ENCODE measurements around the gene FRAT1.

FRAT1 gene

GRCh38 chr10:97307866-97308780 is 10.9 kb upstream of the FRAT1 start:
- no peak for DNase-seq

DNA sequence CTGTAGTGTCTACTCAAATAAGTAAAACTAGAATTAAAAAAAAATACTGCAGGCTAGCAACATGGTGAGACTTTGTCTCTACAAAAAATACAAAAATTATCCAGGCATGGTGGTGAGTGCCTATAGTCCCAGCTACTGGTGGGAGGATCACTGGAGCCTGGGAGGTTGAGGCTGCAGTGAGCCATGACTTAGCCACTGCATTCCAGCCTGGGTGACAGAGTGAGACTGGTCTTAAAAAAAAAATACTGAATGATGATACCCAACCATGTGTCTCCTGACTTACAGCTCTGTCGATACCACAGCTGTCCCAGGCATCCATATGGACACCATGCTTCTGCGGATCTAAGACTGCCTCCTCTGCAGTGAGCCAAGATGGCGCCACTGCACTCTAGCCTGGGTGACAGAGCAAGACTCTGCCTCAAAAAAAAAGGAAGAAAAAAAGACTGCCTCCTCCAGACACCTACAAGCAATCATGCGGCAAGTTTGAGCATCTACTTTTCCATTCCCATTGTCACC is 7.9 kb upstream of the FRAT1 start:
- DNase-seq = no peak

GRCh38 chr10:97312897-97313296 is 6.2 kb upstream of the FRAT1 start:
- DNase-seq = no peak

DNA sequence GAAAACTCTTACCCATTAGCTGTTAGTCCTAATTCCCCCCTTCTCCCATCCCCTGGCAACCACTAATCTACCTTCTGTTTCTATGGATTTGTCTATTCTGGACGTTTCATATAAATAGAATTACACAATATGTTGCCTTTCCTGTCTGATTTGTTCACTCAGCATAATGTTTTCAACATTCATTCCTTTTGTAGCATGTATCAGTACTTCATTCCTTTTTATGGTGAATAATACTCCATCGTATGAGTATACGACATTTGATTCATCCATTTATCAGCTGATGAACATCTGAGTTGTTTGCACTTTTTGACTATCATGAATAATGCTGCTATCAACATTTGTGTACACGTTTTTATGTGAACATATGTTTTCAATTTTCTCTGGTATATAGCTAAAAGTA is 4.4 kb upstream of the FRAT1 start:
- DNase-seq = no peak

DNA sequence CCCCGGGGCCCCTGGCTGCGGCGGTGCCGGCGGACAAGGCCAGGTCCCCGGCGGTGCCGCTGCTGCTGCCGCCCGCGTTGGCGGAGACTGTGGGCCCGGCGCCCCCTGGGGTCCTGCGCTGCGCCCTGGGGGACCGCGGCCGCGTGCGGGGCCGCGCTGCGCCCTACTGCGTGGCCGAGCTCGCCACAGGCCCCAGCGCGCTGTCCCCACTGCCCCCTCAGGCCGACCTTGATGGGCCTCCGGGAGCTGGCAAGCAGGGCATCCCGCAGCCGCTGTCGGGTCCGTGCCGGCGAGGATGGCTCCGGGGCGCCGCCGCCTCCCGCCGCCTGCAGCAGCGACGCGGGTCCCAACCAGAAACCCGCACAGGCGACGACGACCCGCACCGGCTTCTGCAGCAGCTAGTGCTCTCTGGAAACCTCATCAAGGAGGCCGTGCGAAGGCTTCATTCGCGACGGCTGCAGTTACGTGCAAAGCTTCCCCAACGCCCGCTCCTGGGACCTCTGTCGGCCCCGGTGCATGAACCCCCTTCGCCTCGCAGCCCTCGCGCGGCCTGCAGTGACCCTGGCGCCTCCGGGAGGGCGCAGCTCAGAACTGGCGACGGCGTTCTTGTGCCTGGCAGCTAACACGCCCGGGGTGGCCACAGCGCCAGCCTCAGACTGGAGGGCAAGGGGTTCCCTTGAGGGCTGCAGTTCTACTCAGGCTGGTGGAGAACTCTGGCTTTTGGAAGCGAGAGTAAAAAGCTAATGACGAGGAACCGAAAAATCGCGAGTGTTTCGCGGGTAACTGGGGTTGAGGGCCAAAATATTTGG is 804 bp downstream of the FRAT1 start:
- peak in 4 of 5 experiments; percentile 42 to 80 (median 54) for DNase-seq

DNA sequence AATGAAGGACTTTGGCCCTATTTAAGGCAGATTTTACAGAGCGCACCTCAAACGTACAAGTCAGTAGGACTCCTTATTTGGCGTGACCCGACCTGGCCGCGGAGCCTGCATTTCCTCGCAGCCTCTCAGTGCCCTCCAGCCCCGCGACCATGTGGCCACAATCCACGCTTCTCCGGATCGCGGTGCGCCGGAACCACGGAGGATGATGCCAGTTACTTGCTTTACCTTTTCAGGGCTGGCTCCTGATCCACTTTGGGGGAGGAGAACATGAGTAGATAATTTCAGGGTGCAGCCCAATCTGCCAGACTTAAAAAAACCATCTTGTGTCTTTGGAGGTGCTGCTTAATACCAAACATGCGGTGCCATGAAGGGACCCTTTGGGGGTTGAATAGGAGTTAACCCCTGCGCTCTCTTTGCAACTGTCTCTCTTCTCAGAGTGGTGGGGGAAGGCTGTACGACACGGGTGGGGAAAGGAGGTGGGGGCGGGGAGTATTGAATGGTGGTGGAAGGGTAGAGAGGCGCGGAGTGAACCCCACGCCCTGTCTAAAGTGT is 1.5 kb downstream of the FRAT1 start:
- peak in 1 of 5 experiments; percentile 16 for DNase-seq

DNA sequence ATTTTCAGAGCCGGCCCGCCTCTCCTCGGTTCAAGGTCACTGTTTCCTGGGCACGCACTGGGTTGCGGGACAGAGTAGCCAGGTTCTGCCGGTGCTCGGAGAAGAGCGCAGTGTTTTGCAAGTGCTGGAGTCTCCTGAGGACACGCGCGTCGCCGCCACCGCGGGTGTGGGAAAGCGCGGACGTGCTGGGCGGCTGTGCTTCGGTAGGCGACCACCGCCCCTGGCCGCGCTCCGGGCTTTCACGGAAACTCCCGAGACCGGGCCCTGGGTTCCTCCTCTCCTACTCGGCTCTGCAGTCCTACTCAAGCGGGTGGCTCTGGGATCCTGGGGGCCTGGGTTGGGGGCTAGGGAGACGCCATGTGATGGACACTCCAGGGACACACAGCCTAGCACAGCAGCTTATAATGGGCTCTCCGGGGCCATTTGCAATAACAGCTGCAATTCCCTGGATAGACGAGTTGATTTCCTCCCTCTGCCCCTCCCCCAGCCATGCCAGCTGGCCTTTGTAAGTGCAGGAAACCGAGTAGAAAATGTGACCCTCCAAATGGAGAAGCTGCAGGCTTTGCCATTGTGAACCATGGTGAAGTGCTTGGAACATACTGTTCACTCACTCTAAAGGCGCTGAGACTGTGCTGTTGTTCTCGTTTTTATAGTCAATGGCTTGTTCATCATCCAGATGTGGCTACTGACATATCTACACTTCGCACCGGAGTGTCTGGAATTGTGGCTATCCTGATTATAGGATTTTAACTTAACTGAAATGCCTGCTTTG is 2.1 kb downstream of the FRAT1 start:
- DNase-seq = no peak

DNA sequence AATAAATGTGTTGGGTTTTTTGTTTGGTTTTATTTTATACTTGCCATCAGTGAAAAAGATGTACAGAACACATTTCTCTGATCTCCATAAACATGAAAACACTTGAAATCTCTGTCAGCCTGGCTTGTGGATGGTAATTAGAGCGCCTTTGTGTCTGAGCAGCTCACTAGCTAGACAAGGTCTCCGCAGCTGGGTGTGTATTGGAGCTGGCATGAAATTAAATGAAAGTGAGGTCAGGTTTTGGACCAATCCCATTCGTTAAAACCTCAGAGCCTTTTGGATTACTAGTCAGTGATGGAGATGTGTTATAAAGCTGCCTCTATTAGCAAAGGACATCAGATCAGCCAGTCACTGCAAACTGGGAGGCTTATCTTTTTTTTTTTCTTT is 2.7 kb downstream of the FRAT1 start:
- no peak for DNase-seq

- DNase-seq = no peak
These were observed 4.4 kb downstream of the FRAT1 start for GRCh38 chr10:97323501-97323900.

DNA sequence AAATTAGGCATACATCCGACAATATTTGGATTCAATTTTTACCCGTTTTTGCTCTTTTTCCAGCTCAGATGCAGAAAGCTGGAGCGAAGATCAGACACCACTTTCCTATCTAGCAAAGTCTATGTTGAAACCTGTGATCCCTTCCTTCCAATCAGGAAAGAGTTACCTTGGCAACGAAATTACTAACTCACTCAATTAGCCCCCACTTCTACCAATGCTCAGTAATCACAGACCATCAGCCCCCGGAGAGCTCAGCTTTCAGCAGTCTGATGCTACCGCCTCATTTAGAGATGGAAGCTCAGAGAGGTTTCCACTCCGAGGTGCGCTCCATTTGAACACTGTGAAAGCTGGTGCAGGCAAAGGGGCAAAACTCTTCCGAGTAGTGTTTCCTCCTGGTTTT is 6.7 kb downstream of the FRAT1 start:
- no peak for DNase-seq

DNA sequence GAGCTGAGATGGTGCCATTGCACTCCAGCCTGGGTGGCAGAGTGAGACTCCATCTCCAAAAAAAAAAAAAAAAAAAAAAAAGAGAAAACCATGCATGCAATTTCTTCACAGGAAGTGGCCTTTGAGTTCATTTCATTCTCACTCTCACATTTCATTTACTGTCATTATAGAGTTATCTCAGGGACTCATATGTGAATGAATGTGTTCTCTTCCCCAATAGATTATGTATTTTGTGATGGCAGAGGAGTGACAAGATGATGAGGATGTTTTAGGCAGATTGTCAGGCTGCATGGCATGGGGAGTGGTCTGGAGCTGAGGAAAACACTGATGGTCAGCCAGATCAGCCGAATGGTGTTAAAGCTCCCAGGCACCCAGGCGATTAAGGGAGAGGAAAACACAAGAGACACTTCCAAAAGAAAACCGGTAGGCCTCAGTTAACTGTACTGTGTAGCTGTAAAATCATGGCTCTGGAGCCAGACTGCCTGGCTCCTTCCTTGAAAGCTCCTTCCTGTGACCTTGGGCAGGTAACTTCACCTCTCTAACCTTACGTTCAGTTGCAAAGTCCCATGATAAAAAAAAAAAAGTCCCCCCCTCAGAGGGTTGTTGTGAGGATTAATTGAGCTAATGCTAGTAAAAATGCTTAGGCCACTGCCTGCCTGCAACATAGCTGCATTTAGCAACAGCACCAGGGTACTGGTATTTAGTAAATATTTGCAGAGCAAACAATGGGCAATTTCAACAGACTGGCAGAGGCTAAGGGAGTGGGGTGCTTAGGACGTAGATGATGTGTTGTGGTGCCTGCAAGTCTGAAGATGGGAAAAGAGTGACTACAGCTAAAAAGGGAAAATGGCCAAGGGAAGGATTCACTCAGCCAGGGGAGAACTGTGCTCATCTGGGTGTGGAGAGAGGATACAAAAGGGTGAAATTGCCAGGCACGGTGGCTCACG is 8.6 kb downstream of the FRAT1 start:
- DNase-seq = peak in 1 of 5 experiments; percentile 68

DNA sequence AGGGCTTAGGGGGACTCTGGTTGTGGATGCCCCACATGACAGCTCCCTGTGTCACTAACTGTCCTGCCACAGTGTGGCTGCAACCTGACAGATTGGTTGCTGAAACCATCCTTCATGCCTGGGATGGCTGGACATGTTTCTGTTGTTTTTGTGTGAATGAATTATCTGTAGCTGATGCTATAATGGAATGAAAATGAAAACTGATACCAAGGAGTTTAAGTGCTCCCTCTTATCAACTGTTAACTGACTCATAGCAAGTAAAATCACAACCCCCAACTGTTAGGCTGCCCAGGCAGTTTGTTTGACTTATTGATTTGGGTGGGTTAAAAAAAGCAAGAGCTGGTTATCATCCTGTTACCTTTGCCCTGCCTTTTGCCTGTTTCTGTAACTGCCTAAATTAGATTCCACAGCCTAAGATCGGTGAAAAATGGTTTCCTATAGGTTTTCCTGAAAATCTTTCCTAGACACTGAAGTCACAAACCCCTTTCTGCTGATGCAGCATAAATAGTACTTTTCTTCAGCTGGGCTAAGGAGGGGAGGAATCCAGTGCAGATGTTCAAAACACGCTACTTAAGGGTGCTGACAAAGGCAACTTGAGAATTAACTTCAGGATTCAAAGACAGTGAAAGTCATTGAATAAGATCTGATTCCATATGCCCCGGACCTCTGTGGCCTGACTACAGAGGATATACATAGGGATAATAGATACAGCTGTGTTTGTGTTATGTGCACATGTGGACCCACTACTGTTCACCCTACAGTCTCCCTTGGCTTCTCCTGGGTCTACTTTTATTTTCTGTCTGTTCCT is 9.8 kb downstream of the FRAT1 start:
- DNase-seq = peak in 1 of 5 experiments; percentile 70

GRCh38 chr10:97329766-97330165 is 10.7 kb downstream of the FRAT1 start:
- DNase-seq = no peak

GRCh38 chr10:97331153-97331703 is 12.2 kb downstream of the FRAT1 start:
- DNase-seq = no peak

GRCh38 chr10:97332591-97333350 is 13.7 kb downstream of the FRAT1 start:
- no peak for DNase-seq

DNA sequence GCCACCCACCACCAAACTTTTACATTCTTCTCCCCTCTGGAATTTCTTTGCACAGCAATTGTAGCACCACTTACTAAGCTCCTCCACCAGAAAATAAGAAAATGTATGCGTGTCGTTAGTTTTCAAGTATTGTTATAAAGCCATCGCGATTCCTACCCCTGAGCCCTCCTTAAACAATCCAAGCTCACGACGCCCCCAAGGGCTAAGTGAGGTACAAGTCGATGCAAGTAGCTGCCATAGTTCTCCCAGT is 14.2 kb downstream of the FRAT1 start:
- DNase-seq = no peak

- DNase-seq = peak in 3 of 5 experiments; percentile 13 to 57 (median 22)
These were observed 14.7 kb downstream of the FRAT1 start for GRCh38 chr10:97333601-97334369.

GRCh38 chr10:97334370-97335175 is 15.5 kb downstream of the FRAT1 start, which contains the start of gene FRAT2:
FRAT2 (minus strand) TSS chr10:97334729; CDS start chr10:97334572, 157 bp downstream.
- peak; percentile 73 to 93 (median 83) for DNase-seq
